HepG2 (cell line): ENCODE results near the gene IPO13. TPM values are rescaled to one million over a fixed set of nuclear protein-coding genes. Genes with fewer than 3 reads are reported as not detected.

Experiments
- ATAC-seq: fragments of 200-7000 bp; cut with Tn5 transposase; 3 replicates; pipeline ENCODE4 v1.9.1; 2020; ENCODE audit warnings: mild to moderate bottlenecking, moderate library complexity
- BruUV-seq: library from RNA; stranded (reverse); fragments of 400-500 nt; replicated peaks from 2 replicates; lab custom pipeline; 2021; lab: Mats Ljungman, UMichigan
- CTCF ChIA-PET: fragments of 300-600 bp; formaldehyde crosslinking; extraction: SDS; loops from one replicate; lab custom pipeline; 2021; ENCODE audit warnings: low total read pairs, inconsistent platforms, low intra/inter-chr PET ratio; lab: Yijun Ruan, JAX
- POLR2A ChIA-PET: fragments of 350-600 bp; sonication (Branson Sonifier 250); formaldehyde crosslinking; loops from one replicate; lab custom pipeline; 2020; ENCODE audit warnings: antibody characterized with exemption, inconsistent platforms; lab: Yijun Ruan, JAX
- DNase-seq: peaks from one replicate; pipeline ENCODE4 v3.0.0-alpha.2; 2015; ENCODE audit warnings: low spot score
- FAIRE-seq: peaks from 3 replicates; lab custom pipeline; 2011; peaks lifted over from hg19 to GRCh38; lab: Jason Lieb, UNC
- H2AFZ ChIP-seq: one replicate; pipeline ENCODE4 v1.6.1; 2011; ENCODE audit warnings: low read length, inconsistent platforms
- H3K27ac ChIP-seq: fragments of 300-600 bp; 3 replicates; pipeline ENCODE4 v1.8.0; 2011; ENCODE audit warnings: mixed run types, mild to moderate bottlenecking, mixed read lengths, low read length, inconsistent platforms; ENCODE audit not compliant: insufficient read depth; ENCODE audit errors: extremely low read length
- H3K27me3 ChIP-seq, 2 experiments: fragments of 200-600 bp in 1 of 2; 2 replicates in 1 of 2; 3 replicates in 1 of 2; pipeline versions ENCODE4 v1.6.0 to v1.8.0; 2011; ENCODE audit warnings: low read length in 2 of 2, mild to moderate bottlenecking in 2 of 2, moderate library complexity in 2 of 2, inconsistent platforms in 1 of 2; ENCODE audit not compliant: insufficient read depth in 2 of 2, control insufficient read depth in 1 of 2
- H3K36me3 ChIP-seq, 2 experiments: fragments of 200-600 bp in 1 of 2; replicated peaks in 1 of 2; 2 replicates in 1 of 2; 3 replicates in 1 of 2; pipeline versions ENCODE4 v1.5.1 to v1.8.0; 2011; ENCODE audit warnings: low read length in 2 of 2, inconsistent platforms in 1 of 2; ENCODE audit not compliant: insufficient read depth in 2 of 2, control insufficient read depth in 1 of 2
- H3K4me1 ChIP-seq: 2 replicates; pipeline ENCODE4 v1.5.1; 2012; ENCODE audit warnings: low read length, inconsistent platforms; ENCODE audit not compliant: insufficient read depth
- H3K4me2 ChIP-seq: 2 replicates; pipeline ENCODE4 v1.6.0; 2011; ENCODE audit warnings: low read depth, low read length, inconsistent platforms
- H3K4me3 ChIP-seq, 3 experiments: fragments of 200-600 bp in 1 of 3; sonication (generic), shearing (Covaris generic) in 1 of 3; replicated peaks in 1 of 3; 2 replicates each; pipeline ENCODE4 v1.5.1; 2011 to 2016; ENCODE audit warnings: low read length in 3 of 3, inconsistent platforms in 2 of 3, low read depth in 2 of 3, mild to moderate bottlenecking in 2 of 3, control low read depth in 1 of 3, mixed read lengths in 1 of 3; ENCODE audit not compliant: insufficient read depth in 1 of 3
- H3K79me2 ChIP-seq: one replicate; pipeline ENCODE4 v1.6.1; 2011; ENCODE audit warnings: low read length, inconsistent platforms; ENCODE audit not compliant: insufficient read depth
- H3K9ac ChIP-seq: 2 replicates; pipeline ENCODE4 v1.6.0; 2011; ENCODE audit warnings: mild to moderate bottlenecking, low read depth, low read length, inconsistent platforms; ENCODE audit not compliant: insufficient read depth
- H3K9me3 ChIP-seq: 2 replicates; pipeline ENCODE4 v1.5.1; 2012; ENCODE audit warnings: mild to moderate bottlenecking, low read length
- H4K20me1 ChIP-seq: 2 replicates; pipeline ENCODE4 v1.6.0; 2011; ENCODE audit warnings: inconsistent platforms, mild to moderate bottlenecking, low read length, moderate library complexity; ENCODE audit not compliant: insufficient read depth
- CENPBD1 ChIP-seq: sonication (generic); formaldehyde crosslinking; IDR thresholded peaks from 2 replicates; pipeline ENCODE4 v1.8.0; 2022; ENCODE audit warnings: missing genetic modification reagents, low read depth, mild to moderate bottlenecking, borderline replicate concordance
- MLLT10 ChIP-seq: sonication (generic); formaldehyde crosslinking; IDR thresholded peaks from 2 replicates; pipeline ENCODE4 v1.4.0; 2020; ENCODE audit warnings: missing genetic modification reagents
- SP5 ChIP-seq: IDR thresholded peaks from 2 replicates; pipeline ENCODE4 v1.6.1; 2016; ENCODE audit warnings: low read depth, borderline replicate concordance
- TP53 ChIP-seq: sonication (generic); formaldehyde crosslinking; conservative IDR thresholded peaks from 2 replicates; pipeline ENCODE4 v1.4.0; 2020; ENCODE audit warnings: missing genetic modification reagents
- ZBTB7B ChIP-seq: sonication (generic); formaldehyde crosslinking; IDR thresholded peaks from 2 replicates; pipeline ENCODE4 v1.4.0; 2020; ENCODE audit warnings: missing genetic modification reagents
- ZNF282 ChIP-seq: fragments of 450-650 bp; IDR thresholded peaks from 2 replicates; pipeline ENCODE4 v1.6.1; 2018; ENCODE audit not compliant: partially characterized antibody
- ZNF430 ChIP-seq: sonication (generic); formaldehyde crosslinking; IDR thresholded peaks from 2 replicates; pipeline ENCODE4 v1.9.0; 2021; ENCODE audit warnings: mild to moderate bottlenecking, missing genetic modification reagents
- WGBS: methylation state at CpG from one replicate; pipeline ENCODE4 v1.1.6; 2017; ENCODE audit warnings: low lambda C conversion rate; 5-methylcytosine and 5-hydroxymethylcytosine counted together
- in situ Hi-C: cut with HindIII; loops from 2 replicates; pipeline ENCODE4 v1.10.0; 2017; ENCODE audit warnings: low pct_unique_long_range_greater_than_20kb; ENCODE audit not compliant: extremely low pct_ligation_motif_present
- intact Hi-C: fragments of 100-400 bp; cut with micrococcal nuclease; formaldehyde crosslinking; loops from one replicate; pipeline ENCODE4 v1.10.0; 2022; ENCODE audit not compliant: unreplicated experiment
- polyA plus RNA-seq, 8 experiments: library from polyadenylated mRNA; depleted of rRNA in 3 of 8; stranded (reverse) in 7 of 8; unstranded in 1 of 8; fragments of >200 nt; fragmentation: Illumina TruSeq in 4 of 8; extraction: Trizol in 4 of 8; gene quantifications; 2 replicates each; pipeline versions ENCODE4 v1.2.1 to v1.2.3, GENCODE V29; 2011 to 2016; ENCODE audit warnings: low read depth in 4 of 8, missing spikeins in 1 of 8, mixed read lengths in 1 of 8; ENCODE audit not compliant: insufficient read depth in 1 of 8
- total RNA-seq, 5 experiments: library from RNA; depleted of rRNA; stranded (reverse); fragments of >200 nt; fragmentation: Illumina TruSeq; extraction: Trizol; gene quantifications; 2 replicates each; pipeline ENCODE4 v1.2.3, GENCODE V29; 2016; ENCODE audit warnings: low read depth in 1 of 5
- TF ChIP-seq, protein P1 (sequence below): sonication (generic); formaldehyde crosslinking; IDR thresholded peaks from 2 replicates; pipeline ENCODE4 v1.4.0; 2020; ENCODE audit warnings: mild to moderate bottlenecking, missing genetic modification reagents

Gene IPO13
- total and polyA plus RNA-seq, 2 of the 13 experiments (the other 11 are each of a cell fraction or from before 2014, with no cell fraction given): 12.9 to 15.6 TPM

DNA sequence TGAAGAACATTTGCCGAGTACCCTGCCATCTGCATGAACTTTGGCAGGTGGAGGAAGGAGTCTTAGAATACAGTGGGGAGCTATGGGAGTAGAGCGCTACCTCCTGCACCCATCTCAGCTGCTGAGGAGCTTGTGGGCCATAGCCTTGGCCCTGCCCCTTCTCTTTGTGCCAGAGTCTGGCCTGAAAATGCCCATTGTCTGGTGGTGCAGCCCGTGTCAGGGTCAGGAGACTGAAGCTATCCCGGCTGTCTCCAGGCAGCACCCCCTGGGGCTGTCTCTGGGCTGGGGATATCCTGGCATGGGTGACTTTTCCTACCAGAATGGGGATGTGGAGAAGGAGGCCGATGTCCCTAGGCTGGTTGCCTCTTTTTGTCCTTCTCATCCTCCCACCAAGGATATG lies 7.3 kb downstream of the IPO13 start:
- no peak overlapping the region for H2AFZ ChIP-seq
- no TSS peak for BruUV-seq
- intact Hi-C loops (no loop called here), in situ Hi-C loops (no loop called here)
- DNase-seq (no peak), ATAC-seq (no peak), FAIRE-seq (no peak)
- no peak for TF ChIP-seq ZBTB7B (CRISPR knock-in tag)
- TF ChIP-seq TP53 (CRISPR knock-in tag): no peak
- no peak for TF ChIP-seq MLLT10 (CRISPR knock-in tag)
- TF ChIP-seq CENPBD1: no peak
- TF ChIP-seq ZNF282: no peak
- TF ChIP-seq, protein P1, sequence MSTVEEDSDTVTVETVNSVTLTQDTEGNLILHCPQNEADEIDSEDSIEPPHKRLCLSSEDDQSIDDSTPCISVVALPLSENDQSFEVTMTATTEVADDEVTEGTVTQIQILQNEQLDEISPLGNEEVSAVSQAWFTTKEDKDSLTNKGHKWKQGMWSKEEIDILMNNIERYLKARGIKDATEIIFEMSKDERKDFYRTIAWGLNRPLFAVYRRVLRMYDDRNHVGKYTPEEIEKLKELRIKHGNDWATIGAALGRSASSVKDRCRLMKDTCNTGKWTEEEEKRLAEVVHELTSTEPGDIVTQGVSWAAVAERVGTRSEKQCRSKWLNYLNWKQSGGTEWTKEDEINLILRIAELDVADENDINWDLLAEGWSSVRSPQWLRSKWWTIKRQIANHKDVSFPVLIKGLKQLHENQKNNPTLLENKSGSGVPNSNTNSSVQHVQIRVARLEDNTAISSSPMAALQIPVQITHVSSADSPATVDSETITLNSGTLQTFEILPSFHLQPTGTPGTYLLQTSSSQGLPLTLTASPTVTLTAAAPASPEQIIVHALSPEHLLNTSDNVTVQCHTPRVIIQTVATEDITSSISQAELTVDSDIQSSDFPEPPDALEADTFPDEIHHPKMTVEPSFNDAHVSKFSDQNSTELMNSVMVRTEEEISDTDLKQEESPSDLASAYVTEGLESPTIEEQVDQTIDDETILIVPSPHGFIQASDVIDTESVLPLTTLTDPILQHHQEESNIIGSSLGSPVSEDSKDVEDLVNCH (CRISPR knock-in tag): no peak
- TF ChIP-seq SP5: no peak
- no peak for TF ChIP-seq ZNF430 (CRISPR knock-in tag)
- POLR2A ChIA-PET: interaction anchor here (1.0 kb wide), 1 partner anchor 21 kb away, joined by 3 read pairs; the partner anchor contains the start of gene ATP6V0B
- no peak overlapping the region for H3K4me3 ChIP-seq
- CTCF ChIA-PET: no interaction called here
- WGBS: 95% methylated on average over 2 of the region's 5 CpGs
- no peaks in the 10 kb centered on the region for H3K9me3 ChIP-seq
- H3K36me3 ChIP-seq: peaks cover 0 to 21% of the 10 kb centered on the region in 2 experiments; a peak in 3 of 5 replicates
- H3K4me2 ChIP-seq: no peak overlapping the region
- H4K20me1 ChIP-seq: no peaks in the 10 kb centered on the region
- H3K4me1 ChIP-seq: no peaks in the 10 kb centered on the region
- H3K27me3 ChIP-seq: no peaks in the 10 kb centered on the region
- H3K79me2 ChIP-seq: no peaks in the 10 kb centered on the region
- H3K27ac ChIP-seq: no peak overlapping the region
- H3K9ac ChIP-seq: no peak overlapping the region
